OCI-M2 (cell line): ENCODE data around the gene AP5Z1.

Experiments used
- DNase-seq: peaks from one replicate; lab custom pipeline; 2025; ENCODE audit not compliant: unreplicated experiment; lab: John Stamatoyannopoulos, UW

AP5Z1 gene

DNA sequence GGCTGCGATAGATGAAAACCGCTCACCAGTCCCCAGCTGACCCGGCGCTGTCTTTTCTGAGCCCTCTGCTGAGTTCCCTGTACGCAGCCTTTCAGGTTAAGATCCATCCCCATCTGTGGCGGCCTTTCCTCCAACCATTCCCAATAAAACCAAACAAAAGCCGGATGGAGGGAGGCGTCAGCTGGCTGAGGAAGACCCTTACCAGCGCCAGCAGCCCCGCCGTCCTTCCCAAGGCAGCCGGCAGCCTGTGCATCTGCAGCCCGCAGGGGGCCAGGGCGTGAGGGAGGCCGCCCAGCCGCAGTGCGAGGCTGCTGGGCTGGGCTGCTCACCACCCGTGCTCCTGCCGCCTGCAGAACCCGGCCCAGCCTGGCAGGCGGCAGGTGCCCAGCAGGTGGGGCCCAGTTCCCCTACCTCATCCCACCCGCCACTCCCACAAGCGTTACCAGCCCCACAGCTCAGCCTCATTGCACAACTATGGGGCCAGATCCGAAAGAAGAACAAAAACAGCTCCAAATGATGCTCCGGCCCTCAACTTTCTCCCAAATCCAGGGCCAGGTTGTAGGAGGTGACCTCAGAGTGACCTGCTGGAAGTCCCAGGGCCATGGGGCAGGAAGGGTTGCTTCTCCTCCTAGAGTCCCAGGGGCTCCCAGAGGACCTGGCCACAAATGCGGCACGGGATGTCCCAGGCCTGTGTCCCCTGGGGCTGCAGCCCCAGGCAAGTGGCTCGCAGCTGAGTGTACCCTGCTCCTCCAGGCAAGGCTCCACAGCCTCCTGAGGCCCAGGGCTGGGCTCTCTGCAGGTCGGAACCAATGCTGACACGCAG lies 62.6 kb downstream of the AP5Z1 start:
- DNase-seq = no peak

DNA sequence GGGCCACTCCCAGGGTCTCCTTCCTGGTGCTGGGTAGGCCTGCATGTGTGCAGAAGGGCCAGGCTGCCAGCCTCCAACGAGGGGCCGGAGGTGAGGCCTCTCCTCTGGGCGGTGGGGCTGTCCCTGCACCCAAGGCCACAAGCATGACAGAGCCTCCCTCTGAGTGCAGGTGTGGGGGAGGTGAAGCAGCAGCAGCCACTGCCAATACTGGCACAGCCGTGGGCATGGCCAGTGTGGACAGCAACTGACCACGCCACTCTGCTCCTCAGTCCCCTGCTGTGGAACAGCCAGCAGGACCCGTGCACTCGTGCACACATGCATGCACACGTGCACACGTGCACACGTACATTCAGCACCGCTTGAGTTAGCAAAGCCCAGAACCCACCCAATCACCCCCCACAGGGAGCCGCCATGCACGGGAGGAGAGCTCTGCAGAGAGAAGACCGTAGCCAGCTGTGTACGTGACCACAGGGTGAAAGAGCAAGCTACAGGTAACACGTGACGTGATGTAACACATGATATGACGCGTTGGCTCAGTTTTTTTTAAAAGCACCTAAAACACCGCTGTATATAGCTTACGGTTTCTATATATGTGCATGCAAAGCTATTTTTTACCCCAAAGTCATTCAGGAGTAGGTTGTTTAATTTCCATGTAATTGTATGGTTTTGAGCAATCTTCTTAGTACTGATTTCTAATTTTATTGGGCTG lies 63.4 kb downstream of the AP5Z1 start:
- DNase-seq = no peak

DNA sequence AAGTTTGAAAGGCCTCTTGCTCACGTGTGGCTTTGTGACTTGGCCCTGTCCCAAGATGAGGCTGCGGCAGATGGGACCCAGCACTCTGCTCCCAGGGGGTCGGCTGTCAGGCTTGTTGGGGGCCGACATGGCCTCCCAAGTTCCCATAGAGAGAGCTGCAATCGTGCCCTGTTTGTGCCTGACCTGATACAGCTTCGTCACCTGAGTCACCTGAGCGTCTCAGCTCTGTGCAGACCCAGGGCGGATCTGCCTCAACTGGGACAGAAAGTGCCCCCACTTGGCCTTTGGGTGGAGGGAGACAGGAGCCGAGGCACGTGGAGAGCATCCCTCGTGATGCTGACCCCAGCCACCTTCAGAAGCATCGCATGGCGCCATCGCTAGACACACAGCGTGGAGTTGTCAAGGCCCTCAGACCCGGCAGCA lies 64.7 kb downstream of the AP5Z1 start:
- DNase-seq = no peak
